Choroid plexus epithelial cell (primary cell): ENCODE measurements around the gene PLCB1.

Experiments
- DNase-seq: peaks from one replicate; pipeline ENCODE4 v3.0.0-alpha.2; 2010; ENCODE audit warnings: low read depth
- H3K4me3 ChIP-seq: 2 replicates; pipeline ENCODE4 v1.5.1; 2011; ENCODE audit warnings: low read depth, mild to moderate bottlenecking, control low read depth, low read length, moderate library complexity
- CTCF ChIP-seq: conservative IDR thresholded peaks from 2 replicates; pipeline ENCODE4 v1.5.1; 2011; ENCODE audit warnings: low read depth, mild to moderate bottlenecking, control low read depth, inconsistent platforms, low read length, moderate library complexity

PLCB1 gene

GRCh38 chr20:8924539-8924938 lies 792.5 kb downstream of the PLCB1 start:
- no peak for TF ChIP-seq CTCF
- DNase-seq: no peak

DNA sequence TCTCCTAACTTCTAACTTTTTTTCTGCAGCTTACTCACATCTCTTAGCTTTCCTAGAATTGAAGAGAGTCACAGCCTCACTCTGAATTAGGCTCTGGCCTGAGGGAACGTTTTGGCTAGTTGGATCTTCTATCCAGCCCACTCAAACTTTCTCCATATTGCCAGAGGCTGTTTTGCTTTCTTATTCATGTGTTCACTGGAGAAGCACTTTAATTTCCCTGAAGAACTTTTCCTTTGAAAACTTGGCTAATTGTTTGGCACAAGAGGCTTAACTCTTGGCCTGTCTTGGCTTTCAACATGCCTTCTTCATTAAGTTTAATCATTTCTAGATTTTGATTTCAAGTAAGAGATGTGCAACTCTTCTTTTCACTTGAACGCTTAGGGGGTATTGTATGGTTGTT lies 798.7 kb downstream of the PLCB1 start:
- no peak for TF ChIP-seq CTCF
- no peak for DNase-seq
- H3K4me3 ChIP-seq: no peak overlapping the region

More at GRCh38 chr20:8924539-8924938, 792.5 kb downstream of the PLCB1 start:
- H3K4me3 ChIP-seq: no peak overlapping the region

- TF ChIP-seq CTCF: no peak
- H3K4me3 ChIP-seq: no peak overlapping the region
- peak; percentile 37 for DNase-seq
Observed at GRCh38 chr20:8932192-8933165, 800.4 kb downstream of the PLCB1 start.

DNA sequence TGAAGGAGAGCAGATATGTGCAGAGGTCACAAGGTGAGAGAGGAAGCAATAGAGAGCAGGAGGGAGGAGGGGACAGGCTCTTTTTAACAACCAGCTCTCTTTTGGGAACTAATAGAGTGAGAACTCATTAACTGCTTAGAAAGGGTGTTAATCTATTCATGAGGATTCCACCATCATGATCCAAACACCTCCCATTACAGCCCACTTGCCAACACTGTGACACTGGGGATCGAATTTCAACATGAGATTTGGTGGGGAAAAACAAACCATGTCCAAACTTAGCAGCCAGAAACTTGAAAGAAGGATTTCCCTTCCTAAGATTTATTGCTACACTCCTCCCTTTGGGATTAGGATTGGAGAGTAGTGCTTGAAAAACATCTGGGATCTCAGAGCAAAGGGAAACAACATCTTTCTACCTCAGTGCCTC lies 801.3 kb downstream of the PLCB1 start:
- no peak for DNase-seq

GRCh38 chr20:8934362-8934761 lies 802.3 kb downstream of the PLCB1 start:
- no peak for TF ChIP-seq CTCF
- H3K4me3 ChIP-seq: no peak overlapping the region
- no peak for DNase-seq

More for the DNA sequence above, 801.3 kb downstream of the PLCB1 start:
- no peak for TF ChIP-seq CTCF
- no peak overlapping the region for H3K4me3 ChIP-seq
